Activated T-cell treated with anti-CD3 and anti-CD28 coated beads, Interleukin-2, amount 50 U/mL, for 48 hours (primary cell): ENCODE data around the gene ZNF800.
"Not testable (repeated sequence)": the region's sequence is repeated elsewhere in the genome, so short reads cannot be mapped to it uniquely, and the experiment has no call there.

Experiments
- DNase-seq, 2 experiments: peaks; one replicate each; pipeline ENCODE4 v3.0.0-alpha.2; 2020

ZNF800 gene, protein sequence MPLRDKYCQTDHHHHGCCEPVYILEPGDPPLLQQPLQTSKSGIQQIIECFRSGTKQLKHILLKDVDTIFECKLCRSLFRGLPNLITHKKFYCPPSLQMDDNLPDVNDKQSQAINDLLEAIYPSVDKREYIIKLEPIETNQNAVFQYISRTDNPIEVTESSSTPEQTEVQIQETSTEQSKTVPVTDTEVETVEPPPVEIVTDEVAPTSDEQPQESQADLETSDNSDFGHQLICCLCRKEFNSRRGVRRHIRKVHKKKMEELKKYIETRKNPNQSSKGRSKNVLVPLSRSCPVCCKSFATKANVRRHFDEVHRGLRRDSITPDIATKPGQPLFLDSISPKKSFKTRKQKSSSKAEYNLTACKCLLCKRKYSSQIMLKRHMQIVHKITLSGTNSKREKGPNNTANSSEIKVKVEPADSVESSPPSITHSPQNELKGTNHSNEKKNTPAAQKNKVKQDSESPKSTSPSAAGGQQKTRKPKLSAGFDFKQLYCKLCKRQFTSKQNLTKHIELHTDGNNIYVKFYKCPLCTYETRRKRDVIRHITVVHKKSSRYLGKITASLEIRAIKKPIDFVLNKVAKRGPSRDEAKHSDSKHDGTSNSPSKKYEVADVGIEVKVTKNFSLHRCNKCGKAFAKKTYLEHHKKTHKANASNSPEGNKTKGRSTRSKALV

GRCh38 chr7:127392566-127393367, at the start of gene ZNF800:
Gene ZNF800 (minus strand): TSS chr7:127392708. CDS start chr7:127391557, 1,151 bp downstream.
- peak; percentile 89 to 91 for DNase-seq

DNA sequence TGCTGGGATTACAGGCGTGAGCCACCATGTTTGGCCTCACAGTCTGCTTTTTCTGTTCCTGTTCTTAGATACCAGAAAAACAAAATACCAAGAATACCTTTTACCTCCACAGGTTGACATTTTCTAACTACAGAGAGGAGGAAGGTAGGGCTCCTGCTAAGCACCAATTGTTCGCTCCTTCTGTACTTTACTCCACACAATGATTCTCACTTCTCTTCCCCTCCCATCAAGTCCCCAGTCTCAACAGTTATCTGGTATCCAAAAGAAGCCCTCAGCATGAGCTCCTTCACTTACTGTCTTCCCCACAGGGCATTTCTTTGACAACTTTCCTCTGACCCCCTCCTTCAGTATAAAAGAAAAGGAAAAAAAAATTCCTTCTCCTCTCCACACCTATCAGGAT, 47.7 kb upstream of the ZNF800 start:
- DNase-seq: no peak

DNA sequence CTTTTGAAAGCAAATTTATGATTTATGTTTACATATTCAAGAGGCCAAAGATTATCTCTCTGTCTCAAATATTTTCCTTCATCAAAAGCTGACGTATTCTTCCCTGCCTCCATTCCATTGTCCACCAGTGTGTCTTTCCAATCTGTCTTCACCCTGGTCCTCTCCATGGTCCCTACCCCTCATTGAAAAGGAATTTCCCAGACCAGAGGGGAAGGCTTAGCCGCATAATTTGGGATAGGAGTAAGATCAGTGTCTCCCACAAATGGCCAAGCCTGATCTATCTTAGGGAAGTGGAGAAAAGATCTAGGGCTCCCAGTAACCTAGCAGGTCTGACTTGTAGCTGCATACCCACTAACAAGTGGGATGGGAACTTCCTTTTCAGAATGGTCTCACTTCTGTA, 46.3 kb upstream of the ZNF800 start:
- no peak for DNase-seq

- DNase-seq: no peak
Observed at GRCh38 chr7:127437837-127438236, 45.3 kb upstream of the ZNF800 start.

GRCh38 chr7:127437241-127437640, 44.7 kb upstream of the ZNF800 start:
- DNase-seq: no peak

DNA sequence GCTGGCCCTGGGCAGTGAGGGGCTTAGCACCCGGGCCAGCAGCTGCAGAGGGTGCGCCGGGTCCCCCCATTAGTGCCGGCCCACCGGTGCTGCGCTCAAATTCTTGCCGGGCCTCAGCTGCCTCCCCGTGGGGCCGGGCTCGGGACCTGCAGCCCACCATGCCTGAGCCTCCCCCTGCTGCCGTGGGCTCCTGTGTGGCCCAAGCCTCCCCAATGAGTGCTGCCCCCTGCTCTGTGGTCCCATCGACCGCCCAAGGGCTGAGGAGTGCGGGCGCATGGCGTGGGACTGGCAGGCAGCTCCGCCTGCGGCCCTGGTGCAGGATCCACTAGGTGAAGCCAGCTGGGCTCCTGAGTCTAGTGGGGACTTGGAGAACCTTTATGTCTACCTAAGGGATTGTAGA, 36.8 kb upstream of the ZNF800 start:
- not testable (repeated sequence) for DNase-seq

DNA sequence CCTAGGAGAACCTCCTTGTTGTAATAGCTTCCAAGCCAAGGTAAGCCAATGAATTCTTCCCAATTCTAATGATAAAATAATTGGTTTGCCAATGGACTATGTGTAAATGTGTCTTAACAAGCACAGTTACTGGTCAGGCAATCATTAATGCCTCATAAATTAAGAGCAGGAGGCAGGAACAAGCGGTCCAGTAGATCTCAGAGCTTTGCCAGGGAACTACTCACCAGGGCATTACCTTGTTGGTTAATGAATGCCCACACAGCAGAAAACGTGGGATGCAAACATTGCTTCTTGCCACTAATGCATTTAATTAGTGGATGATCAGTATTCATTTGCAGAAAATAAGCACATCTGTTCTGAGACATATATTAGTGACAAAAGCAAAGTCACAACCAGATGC, 26.7 kb upstream of the ZNF800 start:
- no peak for DNase-seq

GRCh38 chr7:127418459-127418858, 26.0 kb upstream of the ZNF800 start:
- DNase-seq: no peak

- DNase-seq: no peak
Observed at GRCh38 chr7:127417346-127417745, 24.8 kb upstream of the ZNF800 start.

GRCh38 chr7:127415060-127415742, 22.7 kb upstream of the ZNF800 start:
- no peak for DNase-seq

- DNase-seq: no peak
Observed at GRCh38 chr7:127413962-127414361, 21.5 kb upstream of the ZNF800 start.

DNA sequence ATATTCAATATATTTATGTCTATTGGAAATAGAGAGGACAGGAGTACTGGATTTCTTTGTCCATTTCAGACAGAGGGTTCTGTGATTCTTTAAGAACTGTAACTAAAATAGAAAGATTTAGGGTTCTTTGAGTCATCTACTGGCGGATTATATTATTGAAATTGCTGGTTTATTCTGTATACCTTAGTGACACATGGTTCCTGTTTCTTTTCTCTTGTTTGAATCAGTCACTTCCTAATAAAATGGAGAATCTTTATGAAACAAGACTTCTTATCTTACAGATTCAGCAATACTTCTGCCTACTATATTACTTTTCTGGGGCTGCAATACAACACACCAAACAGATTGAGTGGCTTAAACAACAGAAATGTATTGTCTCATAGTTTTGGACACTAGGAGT, 20.8 kb upstream of the ZNF800 start:
- DNase-seq: no peak

DNA sequence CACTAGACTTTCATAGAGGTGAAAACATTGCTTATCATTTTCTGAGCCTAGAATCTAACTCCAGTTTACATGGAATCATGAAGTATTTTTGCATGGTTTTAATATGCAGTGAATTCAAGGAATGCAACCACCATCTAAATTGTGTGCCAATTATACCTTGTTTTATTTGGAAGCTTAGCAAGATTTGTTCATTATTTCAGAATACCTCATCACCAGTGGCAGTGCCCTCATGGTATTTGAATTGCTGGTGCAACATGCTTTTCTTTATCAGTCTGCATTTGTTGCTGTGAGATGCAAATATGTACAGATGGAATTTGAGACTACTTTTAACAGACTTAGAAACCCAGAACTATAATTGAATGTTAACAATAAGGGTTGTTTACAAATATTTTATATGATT, 18.7 kb upstream of the ZNF800 start:
- no peak for DNase-seq

GRCh38 chr7:127409629-127410028, 17.1 kb upstream of the ZNF800 start:
- DNase-seq: no peak

DNA sequence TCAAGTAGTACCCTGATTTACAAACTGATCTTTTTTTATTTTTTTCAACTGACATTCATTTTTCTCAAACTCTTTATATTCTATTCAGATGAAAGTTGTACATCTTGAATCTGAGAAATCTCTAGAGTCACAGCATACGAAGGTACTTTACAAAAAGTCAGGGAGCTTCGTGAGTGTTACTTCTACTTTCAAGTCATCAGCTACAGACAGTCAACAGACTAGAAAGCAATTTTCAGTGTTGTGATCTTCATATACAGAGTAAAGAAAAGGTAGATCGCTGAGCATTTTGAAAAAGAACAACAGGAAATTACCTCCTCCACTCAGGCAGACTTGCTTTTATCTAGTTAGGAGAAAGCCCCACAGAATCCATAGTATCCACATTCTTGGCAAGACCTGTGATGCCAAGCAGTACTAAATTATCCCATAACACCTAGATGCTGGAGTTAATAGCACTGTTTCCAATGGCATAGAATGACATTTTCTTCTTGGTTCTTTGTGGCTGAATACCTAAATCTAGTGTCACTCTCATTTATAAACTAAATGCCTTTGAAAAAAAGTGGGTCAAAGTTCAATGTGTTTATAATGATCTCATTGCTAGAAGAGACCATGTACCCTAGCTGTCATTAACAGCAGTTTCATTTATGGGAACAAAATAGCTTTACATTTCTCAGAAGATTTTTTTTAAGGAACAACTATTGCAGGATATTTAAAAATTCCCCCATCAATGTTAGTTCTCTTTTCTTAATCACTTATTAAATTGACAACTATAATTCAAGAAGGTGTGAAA, 12.0 kb upstream of the ZNF800 start:
- no peak for DNase-seq

DNA sequence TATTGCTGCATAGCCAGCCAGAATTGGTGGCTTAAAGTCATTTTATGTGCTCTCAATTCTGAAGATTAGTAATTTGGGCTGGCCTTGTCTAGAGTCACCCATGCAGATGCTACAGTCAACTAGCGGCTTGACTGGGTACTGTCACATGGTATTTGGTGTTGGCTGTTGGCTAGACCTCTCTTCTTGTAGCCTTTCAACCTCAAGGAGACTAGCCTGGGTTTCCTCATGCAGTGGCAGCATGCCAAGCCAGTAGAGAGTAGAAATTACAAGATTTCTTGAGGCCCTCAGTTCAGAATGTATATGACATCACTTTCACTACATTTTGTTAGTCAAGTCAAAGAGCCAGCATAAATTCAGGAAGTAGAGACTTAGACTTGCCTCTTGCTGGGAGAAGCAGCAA, 3.7 kb upstream of the ZNF800 start:
- DNase-seq: peak; percentile 49 to 62

DNA sequence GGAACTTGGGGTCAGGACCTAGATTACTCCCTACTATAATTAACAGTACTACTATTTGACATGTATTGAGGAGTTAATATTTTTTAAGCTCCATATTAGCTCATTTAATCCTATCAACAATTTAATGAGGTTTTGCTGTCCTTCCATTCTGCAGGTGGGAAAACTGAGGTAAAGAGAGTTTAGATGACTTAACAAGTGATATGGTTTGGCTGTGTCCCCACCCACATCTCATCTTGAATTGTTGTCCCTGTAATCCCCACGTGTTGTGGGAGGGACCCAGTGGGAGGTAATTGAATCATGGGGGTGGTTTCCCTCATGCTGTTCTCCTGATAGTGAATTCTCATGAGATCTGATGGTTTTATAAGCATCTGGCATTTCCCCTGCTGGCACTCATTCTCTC, 2.6 kb upstream of the ZNF800 start:
- DNase-seq: not testable (repeated sequence)

DNA sequence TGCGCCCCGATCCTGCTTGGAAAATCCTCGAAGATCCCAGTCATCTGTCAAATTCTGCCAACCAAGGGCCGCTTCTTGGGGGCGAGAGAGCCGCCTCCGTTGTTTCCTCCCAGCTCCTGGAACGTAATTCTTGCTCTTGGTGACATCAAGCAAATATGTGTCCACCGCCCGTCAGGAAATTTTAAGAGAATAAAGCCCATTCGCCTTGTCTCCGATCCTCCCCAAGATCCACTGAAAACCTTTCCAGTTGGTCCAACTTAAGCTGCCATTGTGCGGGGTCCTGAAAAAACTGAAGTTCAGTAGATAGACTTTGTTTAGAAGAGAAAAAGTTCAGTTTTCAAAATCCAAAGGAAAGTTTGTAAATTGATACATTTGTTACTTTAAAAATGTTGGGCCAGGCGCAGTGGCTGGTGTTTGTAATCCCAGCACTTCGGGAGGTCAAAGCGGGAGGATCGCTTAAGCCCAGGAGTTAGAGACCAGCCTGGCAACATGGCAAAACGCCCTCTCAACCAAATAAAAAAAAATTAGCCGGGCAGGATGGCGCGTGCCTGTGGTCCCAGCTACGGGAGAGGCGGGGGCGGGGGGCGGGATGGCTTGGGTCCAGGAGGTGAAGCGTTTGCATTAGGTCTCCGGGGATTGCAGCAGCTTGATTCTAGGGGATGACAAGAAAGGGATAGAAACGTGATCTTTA, 1.0 kb upstream of the ZNF800 start:
- DNase-seq: no peak

- DNase-seq: peak; percentile 75 to 83
Observed at GRCh38 chr7:127392182-127392565, 334 bp downstream of the ZNF800 start.

GRCh38 chr7:127391591-127392181, 822 bp downstream of the ZNF800 start:
- DNase-seq: peak; percentile 66 to 72
